Nephron progenitor cell (in vitro differentiated cells): Measurements from ENCODE around the gene SBF2.
"Not testable (repeated sequence)": the region's sequence is repeated elsewhere in the genome, so short reads cannot be mapped to it uniquely, and the experiment has no call there.

Source experiments
- DNase-seq: peaks from one replicate; pipeline ENCODE4 v3.0.0; 2021
- H3K27ac Mint-ChIP-seq: 2 replicates; pipeline ENCODE4 v1.8.0; 2021; ENCODE audit warnings: mild to moderate bottlenecking, moderate library complexity, mixed read lengths
- H3K27me3 Mint-ChIP-seq: 2 replicates; pipeline ENCODE4 v1.8.0; 2021; ENCODE audit warnings: mild to moderate bottlenecking, low read depth, mixed read lengths; ENCODE audit not compliant: poor library complexity
- H3K36me3 Mint-ChIP-seq: 2 replicates; pipeline ENCODE4 v1.8.0; 2021; ENCODE audit warnings: low read depth, mixed read lengths
- H3K4me1 Mint-ChIP-seq: 2 replicates; pipeline ENCODE4 v1.8.0; 2021; ENCODE audit warnings: mixed read lengths
- H3K4me3 Mint-ChIP-seq: 2 replicates; pipeline ENCODE4 v1.8.0; 2021; ENCODE audit warnings: mild to moderate bottlenecking, moderate library complexity, mixed read lengths
- H3K9me3 Mint-ChIP-seq: 2 replicates; pipeline ENCODE4 v1.8.0; 2021; ENCODE audit warnings: mild to moderate bottlenecking, moderate library complexity, mixed read lengths
- CTCF ChIP-seq: fragments of 200-600 bp; sonication (generic); IDR thresholded peaks from 2 replicates; pipeline ENCODE4 v1.5.0; 2021; ENCODE audit warnings: antibody characterized with exemption

The SBF2 gene

GRCh38 chr11:10092426-10092825 lies 201.6 kb downstream of the SBF2 start:
- Mint-ChIP-seq H3K4me3 (no peak overlapping the region), H3K27ac (no peak overlapping the region), H3K4me1 (no peaks in the 10 kb centered on the region), H3K27me3 (no peaks in the 10 kb centered on the region), H3K36me3 (peaks cover 6% of the 10 kb centered on the region), H3K9me3 (peaks cover 3% of the 10 kb centered on the region)
- no peak for TF ChIP-seq CTCF
- DNase-seq: no peak

- no peak for TF ChIP-seq CTCF
- no peak overlapping the region for H3K27ac Mint-ChIP-seq
- H3K27me3 Mint-ChIP-seq: no peaks in the 10 kb centered on the region
- no peak for DNase-seq
- H3K36me3 Mint-ChIP-seq: no peaks in the 10 kb centered on the region
- H3K4me1 Mint-ChIP-seq: no peaks in the 10 kb centered on the region
- no peaks in the 10 kb centered on the region for H3K9me3 Mint-ChIP-seq
- no peak overlapping the region for H3K4me3 Mint-ChIP-seq
These were observed 202.5 kb downstream of the SBF2 start for GRCh38 chr11:10091314-10092045.

GRCh38 chr11:10087923-10088225 lies 206.1 kb downstream of the SBF2 start:
- not testable (repeated sequence) for H3K4me1 Mint-ChIP-seq, H3K4me3 Mint-ChIP-seq, H3K27me3 Mint-ChIP-seq, DNase-seq, H3K27ac Mint-ChIP-seq
- Mint-ChIP-seq H3K9me3 (peaks cover 24% of the 10 kb centered on the region), H3K36me3 (peaks cover 10% of the 10 kb centered on the region)

- Mint-ChIP-seq H3K4me3 (no peak overlapping the region), H3K4me1 (no peaks in the 10 kb centered on the region), H3K36me3 (peaks cover 16% of the 10 kb centered on the region), H3K9me3 (peaks cover 29% of the 10 kb centered on the region), H3K27me3 (no peaks in the 10 kb centered on the region), H3K27ac (no peak overlapping the region)
- no peak for TF ChIP-seq CTCF
- no peak for DNase-seq
These were observed 206.7 kb downstream of the SBF2 start for GRCh38 chr11:10087186-10087922.

- no peak overlapping the region for H3K27ac Mint-ChIP-seq
- no peak for DNase-seq
- H3K27me3 Mint-ChIP-seq: no peaks in the 10 kb centered on the region
- TF ChIP-seq CTCF: no peak
- H3K9me3 Mint-ChIP-seq: peaks cover 78% of the 10 kb centered on the region
- H3K4me3 Mint-ChIP-seq: no peak overlapping the region
- H3K36me3 Mint-ChIP-seq: peaks cover 61% of the 10 kb centered on the region
- H3K4me1 Mint-ChIP-seq: no peaks in the 10 kb centered on the region
These were observed 213.9 kb downstream of the SBF2 start for GRCh38 chr11:10080138-10080537.

GRCh38 chr11:10076458-10077141 lies 217.4 kb downstream of the SBF2 start:
- Mint-ChIP-seq H3K9me3 (peaks cover 48% of the 10 kb centered on the region), H3K27ac (no peak overlapping the region), H3K27me3 (no peaks in the 10 kb centered on the region), H3K4me1 (no peaks in the 10 kb centered on the region), H3K36me3 (peaks cover 42% of the 10 kb centered on the region), H3K4me3 (no peak overlapping the region)
- peak; percentile 62 for TF ChIP-seq CTCF
- DNase-seq: peak; percentile 31
